ENCODE data around the gene CACNA2D4.

DNA sequence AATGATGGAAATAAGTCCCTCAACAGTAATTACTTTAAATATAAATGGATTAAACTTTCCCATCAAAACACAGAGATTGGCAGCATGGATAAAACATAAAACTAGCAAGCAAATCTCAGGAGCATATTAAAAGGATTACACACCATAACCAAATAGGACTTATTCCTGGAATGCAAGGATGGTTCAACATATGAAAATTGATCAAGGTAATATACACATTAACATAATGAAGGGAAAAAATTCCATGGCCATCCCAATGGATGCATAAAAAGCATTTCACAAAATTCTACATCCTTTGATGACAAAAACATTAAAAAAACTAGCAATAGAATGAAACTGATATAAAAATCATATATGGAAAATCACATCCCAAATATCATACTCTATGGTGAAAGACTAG is 13.6 kb downstream of the CACNA2D4 start:
- TF ChIP-seq ZFX (IDR thresholded peaks at IDR 0.05), result no peak
- TF ChIP-seq CTCF (conservative IDR thresholded peaks at IDR 0.05), result no peak
